Gastroesophageal sphincter (tissue), 4 donors: ENCODE data around the gene FGF14. TPM values are rescaled to one million over a fixed set of nuclear protein-coding genes. Genes with fewer than 3 reads are reported as not detected.

ENCODE experiments used
- ATAC-seq: fragments of 150-250 bp; one replicate; pipeline ENCODE4 v1.9.1; 2016; ENCODE audit warnings: mild to moderate bottlenecking, moderate library complexity
- H3K27ac ChIP-seq, 4 donors: fragments of 200-600 bp; sonication (generic) in 3 of 4; 1 replicate in 3 of 4; 2 replicates in 1 of 4; pipeline ENCODE4 v1.5.1; 2016 to 2019
- H3K27me3 ChIP-seq: fragments of 200-600 bp; sonication (generic); one replicate; pipeline ENCODE4 v1.5.1; 2019
- H3K36me3 ChIP-seq, 2 donors: fragments of 200-600 bp; sonication (generic); one replicate each; pipeline ENCODE4 v1.5.1; 2019; ENCODE audit warnings: control low read depth in 1 of 2
- H3K4me1 ChIP-seq, 3 donors: fragments of 200-600 bp; sonication (generic); 1 replicate in 2 of 3; 2 replicates in 1 of 3; pipeline ENCODE4 v1.5.1; 2016 to 2019; ENCODE audit warnings: control low read depth in 2 of 3
- H3K4me3 ChIP-seq, 2 donors: fragments of 200-600 bp; sonication (generic); one replicate each; pipeline ENCODE4 v1.5.1; 2019; ENCODE audit warnings: mild to moderate bottlenecking in 1 of 2, moderate library complexity in 1 of 2
- H3K9me3 ChIP-seq, 3 donors: fragments of 200-600 bp; sonication (generic); one replicate each; pipeline ENCODE4 v1.5.1; 2017 to 2019; ENCODE audit warnings: control low read depth in 2 of 3
- EP300 ChIP-seq: sonication (generic); formaldehyde crosslinking; IDR thresholded peaks from one replicate; pipeline ENCODE4 v1.6.1; 2017; ENCODE audit warnings: antibody characterized with exemption, mild to moderate bottlenecking
- POLR2A ChIP-seq, 2 donors: fragments of 450-650 bp; IDR thresholded peaks; one replicate each; pipeline ENCODE4 v1.6.1; 2017; ENCODE audit warnings: antibody characterized with exemption in 2 of 2, mild to moderate bottlenecking in 2 of 2, moderate library complexity in 1 of 2
- POLR2AphosphoS5 ChIP-seq: sonication (generic); formaldehyde crosslinking; IDR thresholded peaks from one replicate; pipeline ENCODE4 v1.6.1; 2017; ENCODE audit warnings: antibody characterized with exemption
- whole genome bisulfite sequencing, 2 donors: methylation state at CpG; one replicate each; pipeline ENCODE4 v1.1.5; 2018; ENCODE audit warnings: low coverage in 1 of 2; 5-methylcytosine and 5-hydroxymethylcytosine counted together
- total RNA-seq, 4 donors: library from RNA; depleted of rRNA; stranded (reverse); fragments of >200 nt; gene quantifications; one replicate each; pipeline ENCODE4 v1.1.0, GENCODE V29; 2016
- TF ChIP-seq, protein P1 (sequence below), 4 experiments: fragments of 200-600 bp in 2 of 4; fragments of 450-650 bp in 2 of 4; sonication (generic) in 1 of 4; IDR thresholded peaks; one replicate each; pipeline ENCODE4 v1.5.1; 2017 to 2019; ENCODE audit warnings: antibody characterized with exemption in 4 of 4, mild to moderate bottlenecking in 2 of 4, moderate library complexity in 2 of 4

Gene FGF14
- total RNA-seq, 4 donors from 2014 or later: 0.31 to 2.0 (median 0.95) TPM

DNA sequence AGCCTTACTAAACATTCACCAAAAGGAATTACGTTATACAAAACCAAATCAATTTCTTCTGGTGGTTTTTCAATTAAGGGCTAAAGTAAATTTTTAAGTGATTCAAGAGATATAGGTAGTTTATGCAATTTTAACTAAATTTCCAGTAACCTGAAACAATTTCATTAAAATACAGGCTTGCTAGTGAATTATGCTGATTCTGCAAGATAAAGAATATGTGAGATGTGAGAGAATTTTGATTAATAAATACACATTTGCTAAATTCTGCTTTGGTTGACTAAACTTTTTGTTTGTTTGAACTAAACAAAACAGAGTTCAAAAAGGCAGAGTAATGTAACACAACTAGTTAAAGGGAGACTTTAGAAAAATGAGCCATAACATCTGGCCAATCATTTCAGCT, 27.1 kb downstream of the FGF14 start:
- no peak for ATAC-seq
- H3K27me3 ChIP-seq: no peaks in the 10 kb centered on the region
- no peak overlapping the region for H3K27ac ChIP-seq
- no peaks in the 10 kb centered on the region for H3K36me3 ChIP-seq
- 69 to 80% methylated on average over 1 of the region's 1 CpG for WGBS, 2 donors
- no peak overlapping the region for H3K4me3 ChIP-seq
- H3K9me3 ChIP-seq: no peaks in the 10 kb centered on the region
- H3K4me1 ChIP-seq: peaks cover 0 to 4% (median 0%) of the 10 kb centered on the region in 3 donors
- TF ChIP-seq POLR2A (IDR thresholded peaks at IDR 0.05) (no peak), EP300 (no peak)

DNA sequence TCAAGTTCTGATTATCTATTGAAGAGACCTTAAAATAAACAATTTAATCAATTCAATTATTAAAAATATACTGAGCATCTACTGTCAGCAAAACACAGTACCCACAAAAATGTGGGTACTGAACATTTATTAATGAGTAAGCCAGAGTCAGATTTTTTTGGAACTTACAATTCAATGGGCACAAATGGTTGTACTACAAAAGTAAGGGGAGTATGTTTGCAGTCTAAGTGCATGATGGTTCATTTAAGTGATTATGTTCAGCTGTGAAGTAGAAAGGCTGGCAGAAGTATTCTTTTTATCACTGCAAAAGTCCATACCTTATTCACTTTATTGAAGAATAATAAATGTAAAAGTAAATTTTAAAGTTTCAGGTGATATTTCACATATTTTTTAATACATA, 27.6 kb downstream of the FGF14 start:
- H3K9me3 ChIP-seq: no peaks in the 10 kb centered on the region
- no peak for TF ChIP-seq POLR2AphosphoS5
- TF ChIP-seq POLR2A (IDR thresholded peaks at IDR 0.05): no peak
- TF ChIP-seq, protein P1, sequence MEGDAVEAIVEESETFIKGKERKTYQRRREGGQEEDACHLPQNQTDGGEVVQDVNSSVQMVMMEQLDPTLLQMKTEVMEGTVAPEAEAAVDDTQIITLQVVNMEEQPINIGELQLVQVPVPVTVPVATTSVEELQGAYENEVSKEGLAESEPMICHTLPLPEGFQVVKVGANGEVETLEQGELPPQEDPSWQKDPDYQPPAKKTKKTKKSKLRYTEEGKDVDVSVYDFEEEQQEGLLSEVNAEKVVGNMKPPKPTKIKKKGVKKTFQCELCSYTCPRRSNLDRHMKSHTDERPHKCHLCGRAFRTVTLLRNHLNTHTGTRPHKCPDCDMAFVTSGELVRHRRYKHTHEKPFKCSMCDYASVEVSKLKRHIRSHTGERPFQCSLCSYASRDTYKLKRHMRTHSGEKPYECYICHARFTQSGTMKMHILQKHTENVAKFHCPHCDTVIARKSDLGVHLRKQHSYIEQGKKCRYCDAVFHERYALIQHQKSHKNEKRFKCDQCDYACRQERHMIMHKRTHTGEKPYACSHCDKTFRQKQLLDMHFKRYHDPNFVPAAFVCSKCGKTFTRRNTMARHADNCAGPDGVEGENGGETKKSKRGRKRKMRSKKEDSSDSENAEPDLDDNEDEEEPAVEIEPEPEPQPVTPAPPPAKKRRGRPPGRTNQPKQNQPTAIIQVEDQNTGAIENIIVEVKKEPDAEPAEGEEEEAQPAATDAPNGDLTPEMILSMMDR (IDR thresholded peaks at IDR 0.05): no peak
- no peak for TF ChIP-seq EP300
- no peak for ATAC-seq

DNA sequence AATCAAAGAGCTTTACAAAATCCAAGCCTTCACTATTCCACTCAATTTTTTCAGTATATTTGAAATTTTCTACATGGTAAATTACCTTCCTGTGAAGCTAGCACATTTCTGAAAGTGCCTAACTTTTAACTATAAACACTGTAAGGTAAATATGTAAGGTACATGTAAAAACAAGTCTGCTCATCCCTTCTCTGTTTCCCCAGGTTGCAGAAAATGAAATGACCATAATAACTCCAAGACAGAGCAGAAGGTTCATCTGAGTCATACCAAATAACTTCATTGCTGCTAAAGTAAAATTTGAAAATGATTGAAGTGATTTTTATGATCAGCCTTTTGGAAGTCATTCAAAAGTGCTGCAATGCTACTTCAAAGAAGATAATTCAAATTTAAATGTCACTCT, 28.6 kb downstream of the FGF14 start:
- Histone ChIP-seq H3K27me3 (no peaks in the 10 kb centered on the region), H3K36me3 (no peaks in the 10 kb centered on the region), H3K27ac (no peak overlapping the region), H3K9me3 (no peaks in the 10 kb centered on the region), H3K4me3 (no peak overlapping the region), H3K4me1 (peaks cover 0 to 4% (median 0%) of the 10 kb centered on the region in 3 donors)
- no peak for ATAC-seq
- no peak for TF ChIP-seq POLR2A (IDR thresholded peaks at IDR 0.05)
- TF ChIP-seq, protein P1 (IDR thresholded peaks at IDR 0.05): no peak
- no peak for TF ChIP-seq EP300
- TF ChIP-seq POLR2AphosphoS5: no peak

More for the DNA sequence above, 27.6 kb downstream of the FGF14 start:
- Histone ChIP-seq H3K4me1 (peaks cover 0 to 4% (median 0%) of the 10 kb centered on the region in 3 donors), H3K27me3 (no peaks in the 10 kb centered on the region), H3K36me3 (no peaks in the 10 kb centered on the region), H3K4me3 (no peak overlapping the region), H3K27ac (no peak overlapping the region)

DNA sequence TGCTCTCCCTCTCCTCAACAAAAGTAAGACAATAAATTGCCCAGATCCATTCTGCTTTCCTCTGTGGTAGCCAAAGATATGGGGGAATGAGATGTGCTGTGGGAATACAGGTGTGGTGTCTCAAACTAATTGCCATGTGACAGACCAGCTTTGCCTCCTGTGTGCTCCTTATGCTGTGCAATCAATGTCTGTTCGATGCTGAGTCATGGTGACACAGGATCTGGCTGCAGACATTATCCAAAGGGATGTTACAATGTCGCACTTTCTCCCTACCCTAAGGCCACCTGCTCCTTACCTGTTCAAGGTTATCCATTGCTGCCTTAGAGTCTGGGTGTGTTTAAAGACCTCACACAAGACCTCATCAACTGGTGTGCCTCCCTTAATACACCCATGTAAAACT, 32.5 kb downstream of the FGF14 start:
- Histone ChIP-seq H3K4me1 (peaks cover 0 to 4% (median 0%) of the 10 kb centered on the region in 3 donors), H3K27ac (no peak overlapping the region), H3K4me3 (no peak overlapping the region), H3K27me3 (no peaks in the 10 kb centered on the region), H3K9me3 (no peaks in the 10 kb centered on the region), H3K36me3 (no peaks in the 10 kb centered on the region)
- 83% methylated on average over 2 of the region's 2 CpGs; no CpG with 5 or more reads in 1 of the 2 donors for WGBS, 2 donors
- ATAC-seq: no peak
- TF ChIP-seq, protein P1 (IDR thresholded peaks at IDR 0.05): no peak

DNA sequence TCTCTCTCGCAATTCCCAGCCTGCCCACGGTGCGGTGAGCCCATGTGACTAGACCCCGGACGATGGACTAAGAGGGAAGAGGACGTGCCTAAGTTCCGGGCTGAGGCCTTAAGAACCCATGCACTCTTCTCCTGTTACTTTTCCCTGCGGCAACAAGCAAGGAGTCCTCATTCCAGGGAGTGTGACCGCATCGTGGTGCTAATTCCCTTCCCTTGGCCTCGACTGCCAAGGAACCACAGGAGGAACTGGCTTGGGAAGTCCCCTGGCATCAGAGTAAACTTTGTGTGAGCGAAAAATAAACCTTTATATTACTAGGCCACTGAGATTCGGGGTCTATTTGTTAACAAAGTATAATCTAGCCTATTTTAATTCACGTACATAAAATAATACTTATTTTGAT, 34.0 kb downstream of the FGF14 start:
- no peaks in the 10 kb centered on the region for H3K27me3 ChIP-seq
- H3K9me3 ChIP-seq: no peaks in the 10 kb centered on the region
- H3K36me3 ChIP-seq: no peaks in the 10 kb centered on the region
- TF ChIP-seq, protein P1 (IDR thresholded peaks at IDR 0.05): no peak
- no peak for TF ChIP-seq POLR2AphosphoS5
- TF ChIP-seq EP300: no peak
- no peak for TF ChIP-seq POLR2A (IDR thresholded peaks at IDR 0.05)
- 81 to 96% methylated on average over 6 to 12 of the region's 14 CpGs for WGBS, 2 donors
- no peaks in the 10 kb centered on the region for H3K4me1 ChIP-seq
- no peak overlapping the region for H3K27ac ChIP-seq
- ATAC-seq: no peak
- no peak overlapping the region for H3K4me3 ChIP-seq

DNA sequence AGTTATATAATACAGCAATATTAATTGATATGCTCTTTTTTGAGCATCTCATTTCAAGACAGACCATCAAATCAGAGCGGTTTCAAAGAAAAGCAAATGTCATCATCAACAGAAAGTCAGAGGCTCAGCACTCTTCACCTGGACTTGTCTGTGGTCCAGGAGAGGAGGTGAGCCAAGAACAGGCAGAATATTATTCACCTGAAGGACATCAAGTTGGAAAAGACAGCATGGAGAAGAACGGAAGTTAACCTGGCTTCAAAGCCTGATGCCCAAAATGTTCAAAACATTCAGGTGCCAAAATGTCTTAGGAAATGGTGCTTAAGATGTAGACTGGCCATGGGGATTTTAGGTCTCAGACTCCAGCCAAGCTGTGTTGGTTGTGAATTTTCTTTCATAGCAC, 40.7 kb downstream of the FGF14 start:
- Histone ChIP-seq H3K9me3 (no peaks in the 10 kb centered on the region), H3K27me3 (no peaks in the 10 kb centered on the region), H3K36me3 (no peaks in the 10 kb centered on the region), H3K4me1 (no peaks in the 10 kb centered on the region), H3K4me3 (no peak overlapping the region), H3K27ac (no peak overlapping the region)
- ATAC-seq: no peak
- no peak for TF ChIP-seq POLR2AphosphoS5
- no peak for TF ChIP-seq EP300
- TF ChIP-seq POLR2A (IDR thresholded peaks at IDR 0.05): no peak
- TF ChIP-seq, protein P1 (IDR thresholded peaks at IDR 0.05): no peak
- 85 to 100% methylated on average over 2 of the region's 2 CpGs for WGBS, 2 donors
